ENCODE data around the gene MEX3B. TPM values are rescaled to one million over a fixed set of nuclear protein-coding genes. Genes with fewer than 3 reads are reported as not detected.
"Not testable (repeated sequence)": the region's sequence is repeated elsewhere in the genome, so short reads cannot be mapped to it uniquely, and the experiment has no call there.

Gene MEX3B
- total RNA-seq, 1 experiment from 2014 or later: 32.3 TPM

- H3K4me3 ChIP-seq: no peak overlapping the region
- H3K27me3 ChIP-seq: no peaks in the 10 kb centered on the region
- H3K4me1 ChIP-seq: no peaks in the 10 kb centered on the region
- H3K27ac ChIP-seq: no peak overlapping the region
- DNase-seq: no peak
- no peaks in the 10 kb centered on the region for H3K36me3 ChIP-seq
- H3K9me3 ChIP-seq (replicated peaks): 0 out of 2 replicates have a peak, but pooled peaks cover 4% of the 10 kb centered on the region
Measured at GRCh38 chr15:82003916-82004315, 41.9 kb downstream of the MEX3B start.

GRCh38 chr15:81995081-81995480 lies 50.7 kb downstream of the MEX3B start:
- not testable (repeated sequence) for H3K9me3 ChIP-seq (replicated peaks); H3K4me3 ChIP-seq; DNase-seq; H3K27me3 ChIP-seq; H3K4me1 ChIP-seq; H3K27ac ChIP-seq; H3K36me3 ChIP-seq

- Histone ChIP-seq H3K27me3 (no peaks in the 10 kb centered on the region), H3K9me3 (replicated peaks) (peaks cover 9% of the 10 kb centered on the region), H3K36me3 (no peaks in the 10 kb centered on the region), H3K4me1 (0 out of 2 replicates have a peak, but pooled peaks cover 3% of the 10 kb centered on the region), H3K4me3 (no peak overlapping the region), H3K27ac (no peak overlapping the region)
- DNase-seq: no peak
Measured at GRCh38 chr15:81992523-81992922, 53.3 kb downstream of the MEX3B start.

Other genes starting within 250 kb of the MEX3B start
- 25.6 and 26.2 TPM in 2 replicates for gene EFL1, start 216.7 kb upstream of the MEX3B start, total RNA-seq (2014; rRNA removed; shearing (Covaris generic))
- gene SAXO2, start 216.8 kb upstream of the MEX3B start, total RNA-seq (2014; rRNA removed; shearing (Covaris generic)): 0.10 and 0.46 TPM in 2 replicates